ENCODE measurements around the gene MRPS34. TPM values are rescaled to one million over a fixed set of nuclear protein-coding genes. Genes with fewer than 3 reads are reported as not detected.
"Not testable (repeated sequence)": the region's sequence is repeated elsewhere in the genome, so short reads cannot be mapped to it uniquely, and the experiment has no call there.

MRPS34 gene
- total RNA-seq, 6 experiments from 2014 or later = 122 to 161 (median 132) TPM

DNA sequence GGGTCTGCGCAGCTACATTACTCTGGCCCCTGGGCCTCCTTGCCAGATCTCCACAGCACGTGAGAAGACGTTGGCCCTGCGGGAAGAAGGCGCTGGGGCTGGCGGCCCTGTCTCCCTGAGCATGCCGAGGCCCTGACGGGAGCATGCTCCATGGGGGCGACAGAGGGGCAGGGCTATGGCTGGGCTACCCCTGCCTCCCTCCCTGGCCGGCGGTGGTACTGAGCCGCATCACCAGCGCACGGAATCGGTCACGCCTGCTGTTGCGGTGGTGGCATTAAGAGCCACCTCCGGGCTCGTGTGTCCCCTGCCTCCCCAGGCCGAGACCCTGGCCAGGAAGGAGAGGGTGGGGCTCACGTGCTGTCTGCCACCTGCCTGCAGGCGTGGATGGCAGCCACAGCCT, 38.8 kb downstream of the MRPS34 start:
- peaks cover 2% of the 10 kb centered on the region; the same call in 1 of the 2 replicates for H3K27me3 Mint-ChIP-seq (ENCODE audit: insufficient read depth)
- TF ChIP-seq, protein P1, sequence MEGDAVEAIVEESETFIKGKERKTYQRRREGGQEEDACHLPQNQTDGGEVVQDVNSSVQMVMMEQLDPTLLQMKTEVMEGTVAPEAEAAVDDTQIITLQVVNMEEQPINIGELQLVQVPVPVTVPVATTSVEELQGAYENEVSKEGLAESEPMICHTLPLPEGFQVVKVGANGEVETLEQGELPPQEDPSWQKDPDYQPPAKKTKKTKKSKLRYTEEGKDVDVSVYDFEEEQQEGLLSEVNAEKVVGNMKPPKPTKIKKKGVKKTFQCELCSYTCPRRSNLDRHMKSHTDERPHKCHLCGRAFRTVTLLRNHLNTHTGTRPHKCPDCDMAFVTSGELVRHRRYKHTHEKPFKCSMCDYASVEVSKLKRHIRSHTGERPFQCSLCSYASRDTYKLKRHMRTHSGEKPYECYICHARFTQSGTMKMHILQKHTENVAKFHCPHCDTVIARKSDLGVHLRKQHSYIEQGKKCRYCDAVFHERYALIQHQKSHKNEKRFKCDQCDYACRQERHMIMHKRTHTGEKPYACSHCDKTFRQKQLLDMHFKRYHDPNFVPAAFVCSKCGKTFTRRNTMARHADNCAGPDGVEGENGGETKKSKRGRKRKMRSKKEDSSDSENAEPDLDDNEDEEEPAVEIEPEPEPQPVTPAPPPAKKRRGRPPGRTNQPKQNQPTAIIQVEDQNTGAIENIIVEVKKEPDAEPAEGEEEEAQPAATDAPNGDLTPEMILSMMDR (IDR thresholded peaks at IDR 0.05) = no peak
- no peak overlapping the region for H3K27ac Mint-ChIP-seq
- H3K4me3 Mint-ChIP-seq = no peak overlapping the region
- no peak for DNase-seq
- H3K36me3 Mint-ChIP-seq (ENCODE audit: low read depth) = peaks cover 5% of the 10 kb centered on the region; the same call in 1 of the 2 replicates
- no peaks in the 10 kb centered on the region for H3K9me3 Mint-ChIP-seq
- H3K4me1 Mint-ChIP-seq (ENCODE audit: low read depth) = no peaks in the 10 kb centered on the region

DNA sequence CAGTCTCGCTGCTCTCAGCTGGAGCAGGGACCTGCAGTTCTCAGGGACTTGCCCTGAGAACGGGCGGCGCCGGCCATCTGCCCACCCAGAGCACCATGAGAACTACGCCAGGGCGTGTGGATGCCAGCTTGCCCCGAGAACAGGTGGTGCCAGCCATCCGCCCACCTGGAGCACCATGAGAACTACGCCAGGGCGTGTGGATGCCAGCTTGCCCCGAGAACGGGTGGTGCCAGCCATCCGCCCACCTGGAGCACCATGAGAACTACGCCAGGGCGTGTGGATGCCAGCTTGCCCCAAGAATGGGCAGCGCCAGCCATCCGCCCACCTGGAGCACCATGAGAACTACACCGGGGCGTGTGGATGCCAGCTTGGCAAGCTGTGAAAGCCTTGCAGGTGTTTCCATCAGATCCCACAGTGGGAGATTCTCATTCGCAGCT, 40.4 kb downstream of the MRPS34 start:
- H3K4me1 Mint-ChIP-seq (ENCODE audit: low read depth); DNase-seq; H3K27ac Mint-ChIP-seq; H3K9me3 Mint-ChIP-seq; H3K27me3 Mint-ChIP-seq (ENCODE audit: insufficient read depth); H3K4me3 Mint-ChIP-seq; H3K36me3 Mint-ChIP-seq (ENCODE audit: low read depth): not testable (repeated sequence)

DNA sequence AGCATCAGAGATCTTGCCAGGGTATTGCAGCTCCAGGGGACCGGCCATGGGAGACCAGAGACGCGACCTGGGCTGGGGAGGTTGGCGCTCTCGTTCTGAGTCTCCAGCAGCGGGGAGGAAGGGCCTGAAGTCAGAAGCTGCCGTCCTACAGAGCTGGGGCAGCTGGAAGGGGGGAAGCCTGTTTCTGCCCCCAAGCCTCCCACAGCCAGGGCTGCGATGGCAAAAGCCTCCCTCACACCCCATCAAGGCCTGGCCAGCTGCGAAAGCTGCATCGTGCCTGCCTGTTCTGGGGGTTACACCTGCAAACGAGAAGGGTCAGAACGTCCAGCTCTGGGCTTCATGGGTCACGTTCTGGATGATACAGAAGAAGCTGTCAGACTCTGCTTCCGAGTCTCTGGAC, 40.9 kb downstream of the MRPS34 start:
- Mint-ChIP-seq H3K36me3 (ENCODE audit: low read depth) (peaks cover 11% of the 10 kb centered on the region), H3K4me3 (no peak overlapping the region), H3K27ac (no peak overlapping the region), H3K27me3 (ENCODE audit: insufficient read depth) (peaks cover 2% of the 10 kb centered on the region; the same call in 1 of the 2 replicates), H3K9me3 (no peaks in the 10 kb centered on the region), H3K4me1 (ENCODE audit: low read depth) (no peaks in the 10 kb centered on the region)
- TF ChIP-seq, protein P1 (IDR thresholded peaks at IDR 0.05) = no peak
- DNase-seq = no peak

DNA sequence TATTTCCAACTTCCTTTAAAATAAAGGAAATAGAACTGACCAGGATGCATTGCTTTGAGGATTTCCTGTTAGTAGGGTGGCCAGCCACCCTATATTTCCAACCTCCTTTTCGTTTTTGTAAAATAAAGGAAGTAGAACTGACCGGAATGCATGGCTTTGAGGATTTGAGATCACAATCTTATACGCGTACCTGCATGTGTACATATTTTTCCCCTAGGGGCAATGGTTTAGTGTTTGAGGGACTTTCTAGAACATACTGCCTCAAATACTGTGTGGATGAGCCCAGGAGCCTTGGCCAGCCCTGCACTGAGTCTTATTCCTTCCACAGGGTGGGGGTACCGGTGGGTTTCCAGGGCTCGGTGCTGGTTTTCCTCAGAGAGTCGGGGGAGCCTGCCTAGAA, 41.3 kb downstream of the MRPS34 start:
- Mint-ChIP-seq H3K27me3 (ENCODE audit: insufficient read depth) (peaks cover 2% of the 10 kb centered on the region; the same call in 1 of the 2 replicates), H3K9me3 (no peaks in the 10 kb centered on the region), H3K36me3 (ENCODE audit: low read depth) (peaks cover 15% of the 10 kb centered on the region), H3K4me1 (ENCODE audit: low read depth) (no peaks in the 10 kb centered on the region), H3K27ac (no peak overlapping the region), H3K4me3 (no peak overlapping the region)
- DNase-seq = no peak
- TF ChIP-seq, protein P1 (IDR thresholded peaks at IDR 0.05) = no peak

DNA sequence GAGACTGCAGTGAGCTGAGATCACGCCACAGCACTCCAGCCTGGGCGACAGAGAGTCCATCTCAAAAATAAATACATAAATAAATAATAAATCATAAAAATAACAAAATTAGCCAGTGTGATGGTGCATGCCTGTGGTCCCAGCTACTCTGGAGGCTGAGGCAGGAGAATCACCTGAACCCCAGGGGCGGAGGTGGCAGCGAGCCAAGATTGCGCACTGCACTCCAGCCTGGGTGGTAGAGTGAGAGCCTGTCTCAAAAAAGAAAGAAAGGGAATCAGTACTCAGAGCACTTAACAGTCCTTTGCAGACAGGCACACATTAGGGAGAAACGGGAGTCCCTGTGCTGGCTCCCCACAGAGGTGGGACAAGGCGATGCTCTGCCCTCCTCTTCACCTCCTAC, 41.9 kb downstream of the MRPS34 start:
- no peak overlapping the region for H3K27ac Mint-ChIP-seq
- no peak overlapping the region for H3K4me3 Mint-ChIP-seq
- TF ChIP-seq, protein P1 (IDR thresholded peaks at IDR 0.05) = no peak
- H3K9me3 Mint-ChIP-seq = no peaks in the 10 kb centered on the region
- no peak for DNase-seq
- peaks cover 2% of the 10 kb centered on the region; the same call in 1 of the 2 replicates for H3K27me3 Mint-ChIP-seq (ENCODE audit: insufficient read depth)
- no peaks in the 10 kb centered on the region for H3K4me1 Mint-ChIP-seq (ENCODE audit: low read depth)
- peaks cover 15% of the 10 kb centered on the region for H3K36me3 Mint-ChIP-seq (ENCODE audit: low read depth)

DNA sequence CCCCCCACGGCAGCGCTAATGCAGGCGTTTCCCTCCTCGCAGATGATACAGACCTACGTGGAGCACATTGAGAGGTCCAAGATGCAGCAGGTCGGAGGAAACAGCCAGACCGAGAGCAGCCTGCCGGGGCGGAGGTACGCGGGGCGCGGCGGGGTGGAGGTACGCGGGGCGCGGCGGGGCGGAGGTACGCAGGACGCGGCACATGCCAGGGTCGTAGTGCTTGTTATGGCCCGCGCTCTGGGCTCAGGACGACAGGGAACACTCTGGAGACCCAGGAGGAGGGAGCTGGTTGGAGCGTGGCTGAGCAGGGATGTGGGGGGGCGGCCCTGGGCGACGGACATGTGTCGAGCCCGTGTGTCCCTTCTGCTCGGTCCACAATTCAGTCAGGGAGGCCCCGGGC, 43.5 kb downstream of the MRPS34 start:
- no peak for DNase-seq
- TF ChIP-seq, protein P1 (IDR thresholded peaks at IDR 0.05) = no peak
- Mint-ChIP-seq H3K36me3 (ENCODE audit: low read depth) (peaks cover 15% of the 10 kb centered on the region), H3K27ac (no peak overlapping the region), H3K4me3 (no peak overlapping the region), H3K9me3 (no peaks in the 10 kb centered on the region), H3K4me1 (ENCODE audit: low read depth) (no peaks in the 10 kb centered on the region), H3K27me3 (ENCODE audit: insufficient read depth) (peaks cover 2% of the 10 kb centered on the region; the same call in 1 of the 2 replicates)
